Subcutaneous adipose tissue (tissue), 4 donors: ENCODE measurements around the gene TRIB2. TPM values are rescaled to one million over a fixed set of nuclear protein-coding genes. Genes with fewer than 3 reads are reported as not detected.

Experiments used
- CTCF ChIP-seq: fragments of 450-650 bp; IDR thresholded peaks from one replicate; pipeline ENCODE4 v1.5.1; 2016; ENCODE audit warnings: low read depth, mild to moderate bottlenecking, control low read depth, antibody characterized with exemption, moderate library complexity
- total RNA-seq, 4 donors: library from RNA; depleted of rRNA; stranded (reverse); fragments of >200 nt; gene quantifications; one replicate each; pipeline ENCODE4 v1.1.0, GENCODE V29; 2016

TRIB2 gene
- total RNA-seq, 4 donors from 2014 or later = 17.3 to 94.9 (median 26.2) TPM

- no peak for TF ChIP-seq CTCF
Measured at GRCh38 chr2:12728221-12728777, 11.6 kb downstream of the TRIB2 start.

GRCh38 chr2:12730265-12730664 is 13.5 kb downstream of the TRIB2 start:
- TF ChIP-seq CTCF = no peak

GRCh38 chr2:12731701-12732280 is 15.1 kb downstream of the TRIB2 start:
- no peak for TF ChIP-seq CTCF

- no peak for TF ChIP-seq CTCF
Measured at GRCh38 chr2:12732651-12733050, 15.9 kb downstream of the TRIB2 start.

- TF ChIP-seq CTCF = no peak
Measured at GRCh38 chr2:12733846-12734245, 17.1 kb downstream of the TRIB2 start.

- TF ChIP-seq CTCF = no peak
Measured at GRCh38 chr2:12734914-12735654, 18.3 kb downstream of the TRIB2 start.

- no peak for TF ChIP-seq CTCF
Measured at GRCh38 chr2:12737297-12737696, 20.6 kb downstream of the TRIB2 start.
